ENCODE data around the gene FZD10.

The FZD10 gene

DNA sequence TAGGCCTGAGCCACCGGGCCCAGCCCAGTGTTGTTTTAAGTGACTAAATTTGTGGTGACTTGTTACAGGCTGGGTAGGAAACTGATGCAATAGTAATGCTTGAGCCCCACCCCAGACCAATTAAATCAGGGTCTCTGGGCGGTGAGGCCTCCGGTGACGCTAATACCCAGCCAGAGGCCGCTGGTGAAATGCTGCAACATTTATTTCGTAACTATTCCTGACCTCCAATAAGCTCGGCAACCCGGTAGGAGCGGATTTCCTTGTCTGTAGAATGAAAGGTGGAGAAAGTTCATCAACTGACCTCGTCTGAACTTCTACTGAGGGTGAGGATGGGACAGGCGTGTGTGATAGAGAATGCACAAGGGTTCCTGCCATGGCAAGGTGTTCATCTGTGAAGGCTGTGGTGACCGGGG is 42.3 kb downstream of the FZD10 start:
- Histone ChIP-seq H3K9ac (ENCODE audit: low read length) (no peak overlapping the region), H3K79me1 (ENCODE audit: low read length) (no peaks in the 10 kb centered on the region), H3K4me3 (ENCODE audit: low read depth, low read length) (no peak overlapping the region), H3K27me3 (ENCODE audit: insufficient read depth, low read length) (peaks cover 1% of the 10 kb centered on the region), H2BK120ac (ENCODE audit: insufficient read depth, low read length, poor library complexity) (no peak overlapping the region), H3K18ac (ENCODE audit: low read length) (no peak overlapping the region), H3K9me3 (ENCODE audit: insufficient read depth, low read depth, low read length) (peaks cover 4% of the 10 kb centered on the region), H3K23ac (ENCODE audit: low read length) (no peak overlapping the region), H3K4ac (ENCODE audit: low read depth, low read length) (no peak overlapping the region), H2BK5ac (ENCODE audit: low read depth, low read length, poor library complexity) (no peak overlapping the region), H2BK12ac (ENCODE audit: low read length) (no peak overlapping the region), H3K36me3 (ENCODE audit: control insufficient read depth in 1 of 2, insufficient read depth in 2 of 2, low read length in 2 of 2) (no peaks in the 10 kb centered on the region), H3K4me2 (ENCODE audit: low read length) (no peak overlapping the region), H3K14ac (ENCODE audit: low read length) (no peak overlapping the region), H3K79me2 (ENCODE audit: control insufficient read depth, insufficient read depth, low read length, poor library complexity) (no peaks in the 10 kb centered on the region), H4K91ac (ENCODE audit: low read depth, low read length) (no peak overlapping the region), H4K8ac (ENCODE audit: low read depth, low read length) (no peak overlapping the region), H2AFZ (ENCODE audit: insufficient read depth, low read length, poor library complexity) (no peak overlapping the region), H3K27ac (ENCODE audit: low read depth, low read length) (no peak overlapping the region), H2AK5ac (ENCODE audit: low read length) (no peak overlapping the region), H3K4me1 (ENCODE audit: control insufficient read depth in 1 of 2, insufficient read depth in 2 of 2, low read length in 2 of 2) (no peaks in the 10 kb centered on the region), H4K12ac (ENCODE audit: low read depth, low read length) (no peak overlapping the region)
- WGBS (ENCODE audit: extremely low coverage, insufficient coverage, insufficient read length), result no CpG with 5 or more reads among the region's 12 CpGs
- DNase-seq, result peak; percentile 8 to 30

DNA sequence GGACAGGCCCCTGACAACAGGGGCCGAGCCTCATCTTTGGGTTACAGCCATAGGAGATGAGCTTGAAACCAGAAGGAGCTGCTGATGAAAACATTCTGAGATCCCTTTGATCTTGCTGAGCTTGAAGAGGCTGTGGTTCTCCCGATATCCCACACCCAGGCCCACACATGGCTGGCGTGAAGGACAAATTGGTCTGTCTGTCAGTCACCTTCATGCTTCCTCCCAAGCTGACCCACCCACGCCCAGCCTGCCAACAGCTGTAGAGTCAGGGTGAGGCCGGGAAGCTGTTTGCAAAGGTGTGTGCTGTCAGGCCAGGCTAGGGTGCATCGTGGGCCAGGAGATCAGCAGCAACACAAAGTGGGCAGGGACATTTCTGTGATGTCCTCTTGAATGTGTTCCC is 43.2 kb downstream of the FZD10 start:
- Histone ChIP-seq H3K27ac (ENCODE audit: low read depth, low read length) (no peak overlapping the region), H3K36me3 (ENCODE audit: control insufficient read depth in 1 of 2, insufficient read depth in 2 of 2, low read length in 2 of 2) (no peaks in the 10 kb centered on the region), H3K79me2 (ENCODE audit: control insufficient read depth, insufficient read depth, low read length, poor library complexity) (no peaks in the 10 kb centered on the region), H3K4me2 (ENCODE audit: low read length) (no peak overlapping the region), H2AK5ac (ENCODE audit: low read length) (no peak overlapping the region), H2BK12ac (ENCODE audit: low read length) (no peak overlapping the region), H3K27me3 (ENCODE audit: insufficient read depth, low read length) (peaks cover 1% of the 10 kb centered on the region), H4K8ac (ENCODE audit: low read depth, low read length) (no peak overlapping the region), H2AFZ (ENCODE audit: insufficient read depth, low read length, poor library complexity) (no peak overlapping the region), H3K4me3 (ENCODE audit: low read depth, low read length) (no peak overlapping the region), H3K79me1 (ENCODE audit: low read length) (no peaks in the 10 kb centered on the region), H3K9me3 (ENCODE audit: insufficient read depth, low read depth, low read length) (peaks cover 4% of the 10 kb centered on the region), H2BK5ac (ENCODE audit: low read depth, low read length, poor library complexity) (no peak overlapping the region), H3K9ac (ENCODE audit: low read length) (no peak overlapping the region), H4K12ac (ENCODE audit: low read depth, low read length) (no peak overlapping the region), H4K91ac (ENCODE audit: low read depth, low read length) (no peak overlapping the region), H3K18ac (ENCODE audit: low read length) (no peak overlapping the region), H2BK120ac (ENCODE audit: insufficient read depth, low read length, poor library complexity) (no peak overlapping the region), H3K14ac (ENCODE audit: low read length) (no peak overlapping the region), H3K4me1 (ENCODE audit: control insufficient read depth in 1 of 2, insufficient read depth in 2 of 2, low read length in 2 of 2) (no peaks in the 10 kb centered on the region), H3K23ac (ENCODE audit: low read length) (no peak overlapping the region), H3K4ac (ENCODE audit: low read depth, low read length) (no peak overlapping the region)
- no peak for DNase-seq
- no CpG with 5 or more reads among the region's 6 CpGs for WGBS (ENCODE audit: extremely low coverage, insufficient coverage, insufficient read length)

DNA sequence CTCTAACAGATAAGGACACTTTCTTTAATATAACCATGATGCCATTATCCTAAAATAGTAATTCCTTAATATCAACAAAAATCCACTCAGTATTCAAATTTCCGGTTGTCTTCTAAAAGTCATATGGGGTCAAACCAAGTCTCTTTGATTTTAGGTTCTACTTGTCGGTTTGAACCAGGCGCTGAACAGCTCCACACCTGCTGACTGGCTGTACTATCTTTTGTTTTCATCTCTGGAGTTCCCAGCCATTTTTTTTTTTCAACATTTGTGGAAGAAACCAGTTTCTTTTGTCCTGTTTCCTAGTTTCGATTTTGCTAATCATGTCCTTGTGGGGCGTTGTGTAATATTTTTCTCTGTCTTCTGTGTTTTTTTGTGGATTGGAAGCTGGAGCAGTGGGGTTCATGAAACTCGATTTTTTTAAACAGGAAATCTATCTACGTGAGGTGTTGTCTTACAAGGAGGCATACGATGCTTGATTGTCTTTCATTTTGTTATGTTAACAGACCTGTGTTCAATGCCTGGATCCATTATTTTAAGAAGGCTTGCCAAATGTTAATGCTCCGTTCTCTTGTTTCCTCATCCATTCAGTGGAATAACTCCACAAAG is 50.2 kb downstream of the FZD10 start:
- Histone ChIP-seq H3K27ac (ENCODE audit: low read depth, low read length) (no peak overlapping the region), H3K27me3 (ENCODE audit: insufficient read depth, low read length) (no peaks in the 10 kb centered on the region), H2AFZ (ENCODE audit: insufficient read depth, low read length, poor library complexity) (no peak overlapping the region), H3K18ac (ENCODE audit: low read length) (no peak overlapping the region), H2BK5ac (ENCODE audit: low read depth, low read length, poor library complexity) (no peak overlapping the region), H4K8ac (ENCODE audit: low read depth, low read length) (no peak overlapping the region), H3K23ac (ENCODE audit: low read length) (no peak overlapping the region), H4K91ac (ENCODE audit: low read depth, low read length) (no peak overlapping the region), H3K9me3 (ENCODE audit: insufficient read depth, low read depth, low read length) (peaks cover 3% of the 10 kb centered on the region), H3K79me2 (ENCODE audit: control insufficient read depth, insufficient read depth, low read length, poor library complexity) (no peaks in the 10 kb centered on the region), H3K36me3 (ENCODE audit: control insufficient read depth in 1 of 2, insufficient read depth in 2 of 2, low read length in 2 of 2) (no peaks in the 10 kb centered on the region), H4K12ac (ENCODE audit: low read depth, low read length) (no peak overlapping the region), H3K79me1 (ENCODE audit: low read length) (no peaks in the 10 kb centered on the region), H3K14ac (ENCODE audit: low read length) (no peak overlapping the region), H3K9ac (ENCODE audit: low read length) (no peak overlapping the region), H2BK120ac (ENCODE audit: insufficient read depth, low read length, poor library complexity) (no peak overlapping the region), H2AK5ac (ENCODE audit: low read length) (no peak overlapping the region), H3K4me3 (ENCODE audit: low read depth, low read length) (no peak overlapping the region), H3K4me1 (ENCODE audit: control insufficient read depth in 1 of 2, insufficient read depth in 2 of 2, low read length in 2 of 2) (no peaks in the 10 kb centered on the region), H3K4me2 (ENCODE audit: low read length) (no peak overlapping the region), H3K4ac (ENCODE audit: low read depth, low read length) (no peak overlapping the region), H2BK12ac (ENCODE audit: low read length) (no peak overlapping the region)
- no peak for DNase-seq
- WGBS (ENCODE audit: extremely low coverage, insufficient coverage, insufficient read length), result no CpG with 5 or more reads among the region's 9 CpGs

DNA sequence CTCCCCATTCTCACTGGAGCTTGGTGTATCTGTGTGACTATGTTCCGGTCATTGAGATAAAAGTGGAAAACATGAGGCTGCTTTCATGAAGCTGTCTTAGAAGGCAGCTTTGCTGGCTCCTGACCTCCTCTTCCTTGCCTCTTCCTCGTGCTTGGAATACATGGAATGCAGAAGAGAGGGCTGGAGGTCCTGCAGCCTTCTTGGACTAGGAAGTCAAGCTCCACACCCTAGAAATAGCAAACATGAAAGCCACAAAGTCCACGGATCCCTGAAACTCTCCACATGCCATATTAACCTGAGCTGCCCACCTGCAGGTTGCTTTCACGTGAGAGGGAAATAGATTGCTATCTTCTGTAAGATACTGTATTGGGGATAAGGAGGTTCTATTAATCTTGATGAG is 51.0 kb downstream of the FZD10 start:
- H3K18ac ChIP-seq (ENCODE audit: low read length), result no peak overlapping the region
- H2BK12ac ChIP-seq (ENCODE audit: low read length), result no peak overlapping the region
- H3K4ac ChIP-seq (ENCODE audit: low read depth, low read length), result no peak overlapping the region
- H3K4me1 ChIP-seq (ENCODE audit: control insufficient read depth in 1 of 2, insufficient read depth in 2 of 2, low read length in 2 of 2), result no peaks in the 10 kb centered on the region
- no peaks in the 10 kb centered on the region for H3K36me3 ChIP-seq (ENCODE audit: control insufficient read depth in 1 of 2, insufficient read depth in 2 of 2, low read length in 2 of 2)
- H3K27ac ChIP-seq (ENCODE audit: low read depth, low read length), result no peak overlapping the region
- no peak overlapping the region for H3K14ac ChIP-seq (ENCODE audit: low read length)
- H3K79me2 ChIP-seq (ENCODE audit: control insufficient read depth, insufficient read depth, low read length, poor library complexity), result no peaks in the 10 kb centered on the region
- H3K4me3 ChIP-seq (ENCODE audit: low read depth, low read length), result no peak overlapping the region
- no peak overlapping the region for H2AK5ac ChIP-seq (ENCODE audit: low read length)
- no peak overlapping the region for H2BK120ac ChIP-seq (ENCODE audit: insufficient read depth, low read length, poor library complexity)
- H3K9me3 ChIP-seq (ENCODE audit: insufficient read depth, low read depth, low read length), result peaks cover 3% of the 10 kb centered on the region
- no peaks in the 10 kb centered on the region for H3K27me3 ChIP-seq (ENCODE audit: insufficient read depth, low read length)
- H4K8ac ChIP-seq (ENCODE audit: low read depth, low read length), result no peak overlapping the region
- no peak overlapping the region for H4K91ac ChIP-seq (ENCODE audit: low read depth, low read length)
- no peak overlapping the region for H3K23ac ChIP-seq (ENCODE audit: low read length)
- no peaks in the 10 kb centered on the region for H3K79me1 ChIP-seq (ENCODE audit: low read length)
- no CpG with 5 or more reads among the region's 4 CpGs for WGBS (ENCODE audit: extremely low coverage, insufficient coverage, insufficient read length)
- no peak overlapping the region for H3K4me2 ChIP-seq (ENCODE audit: low read length)
- no peak overlapping the region for H3K9ac ChIP-seq (ENCODE audit: low read length)
- no peak overlapping the region for H4K12ac ChIP-seq (ENCODE audit: low read depth, low read length)
- H2BK5ac ChIP-seq (ENCODE audit: low read depth, low read length, poor library complexity), result no peak overlapping the region
- DNase-seq, result no peak
- no peak overlapping the region for H2AFZ ChIP-seq (ENCODE audit: insufficient read depth, low read length, poor library complexity)

Measured in trophoblast cell (in vitro differentiated cells and primary cell).